Measurements from ENCODE around the gene NSDHL.

DNA sequence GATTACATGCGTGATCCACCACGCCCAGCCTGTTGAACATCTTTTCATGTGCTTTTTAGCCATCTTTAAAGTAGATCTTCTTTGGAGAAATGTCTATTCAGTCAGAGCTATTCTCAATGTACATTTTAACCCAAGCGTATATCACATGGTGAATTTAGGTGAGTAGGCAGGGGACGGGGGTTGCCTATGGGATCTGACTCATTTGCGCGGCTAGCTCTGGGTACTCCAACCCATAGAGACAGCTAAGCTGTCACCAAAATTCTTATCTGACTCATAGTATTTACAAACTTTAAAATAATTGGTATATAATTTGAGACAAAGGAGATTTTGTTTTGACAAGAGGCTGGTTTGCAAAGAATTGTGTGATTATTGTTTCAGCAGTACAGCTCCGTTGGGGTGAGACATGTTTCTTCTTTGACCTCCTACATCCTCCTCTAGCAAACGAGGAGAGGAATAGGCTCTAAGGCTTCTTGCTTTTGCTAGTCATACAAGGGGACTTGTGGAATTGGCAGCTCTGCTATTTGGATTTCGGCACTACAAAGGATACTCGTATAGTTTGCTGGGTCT is 12.0 kb downstream of the NSDHL start:
- no peak for TF ChIP-seq CTCF (IDR thresholded peaks at IDR 0.05)
- no peak for TF ChIP-seq POLR2A (IDR thresholded peaks at IDR 0.05)
